ENCODE measurements around the gene FFAR4. TPM values are rescaled to one million over a fixed set of nuclear protein-coding genes. Genes with fewer than 3 reads are reported as not detected.

Gene FFAR4
- total and polyA plus RNA-seq, 4 donors = 0.06 to 0.30 (median 0.28) TPM

DNA sequence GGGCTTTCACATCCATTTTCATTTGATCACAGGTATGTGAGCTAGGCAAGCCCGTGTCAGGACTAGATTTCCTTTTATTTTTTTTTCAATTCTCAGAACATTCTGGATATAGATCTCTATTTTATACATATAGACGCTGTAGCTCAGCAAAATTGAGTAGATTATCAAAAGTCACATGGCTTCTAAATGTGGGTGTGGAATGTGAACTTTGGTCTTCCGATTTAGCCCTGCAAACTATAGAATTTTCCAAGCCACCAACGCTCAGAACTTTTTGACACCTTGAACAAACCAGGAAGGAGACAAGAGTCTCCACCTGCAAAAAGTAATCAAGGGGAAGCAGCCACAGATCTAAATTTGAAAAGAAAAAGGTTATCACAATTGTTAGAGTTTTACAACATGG lies 15.9 kb upstream of the FFAR4 start:
- Histone ChIP-seq H3K9me3 (ENCODE audit: control insufficient read depth, insufficient read depth, low read length) (no peaks in the 10 kb centered on the region), H3K4me3 (ENCODE audit: low read depth, low read length) (no peak overlapping the region), H3K4me1 (ENCODE audit: control insufficient read depth, insufficient read depth, low read length) (no peaks in the 10 kb centered on the region), H3K27me3 (ENCODE audit: control insufficient read depth, insufficient read depth, low read length) (no peaks in the 10 kb centered on the region), H3K27ac (ENCODE audit: low read depth, low read length) (no peak overlapping the region), H3K36me3 (ENCODE audit: control insufficient read depth, insufficient read depth, low read length) (no peaks in the 10 kb centered on the region)
- no peak for DNase-seq (ENCODE audit: low read depth in 4 of 6, low spot score in 6 of 6)
- WGBS (ENCODE audit: insufficient coverage) = 100% methylated on average over 1 of the region's 4 CpGs

DNA sequence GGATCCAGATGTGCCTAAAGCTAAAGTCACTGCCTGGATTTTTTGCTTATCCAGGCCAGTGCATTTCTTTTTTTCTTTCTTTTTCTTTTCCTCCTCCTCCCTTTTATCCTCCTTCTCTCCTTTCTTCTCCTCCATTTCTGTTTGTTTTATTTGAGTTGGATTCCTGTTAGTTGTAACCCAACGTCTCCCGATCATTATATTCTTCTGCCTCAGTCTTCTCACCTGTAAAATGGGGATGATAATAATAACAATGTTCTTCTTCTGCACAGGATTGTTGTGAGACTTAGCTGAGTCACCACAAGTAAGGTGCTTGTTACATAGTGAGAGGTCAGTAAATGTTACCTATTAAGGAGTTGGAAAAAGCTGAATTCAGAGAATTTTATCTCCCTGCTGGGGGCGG lies 13.7 kb upstream of the FFAR4 start:
- Histone ChIP-seq H3K27me3 (ENCODE audit: control insufficient read depth, insufficient read depth, low read length) (no peaks in the 10 kb centered on the region), H3K36me3 (ENCODE audit: control insufficient read depth, insufficient read depth, low read length) (no peaks in the 10 kb centered on the region), H3K4me3 (ENCODE audit: low read depth, low read length) (no peak overlapping the region), H3K27ac (ENCODE audit: low read depth, low read length) (no peak overlapping the region), H3K9me3 (ENCODE audit: control insufficient read depth, insufficient read depth, low read length) (no peaks in the 10 kb centered on the region), H3K4me1 (ENCODE audit: control insufficient read depth, insufficient read depth, low read length) (no peaks in the 10 kb centered on the region)
- WGBS (ENCODE audit: insufficient coverage) = no CpG with 5 or more reads among the region's 3 CpGs
- no peak for DNase-seq (ENCODE audit: low read depth in 4 of 6, low spot score in 6 of 6)

DNA sequence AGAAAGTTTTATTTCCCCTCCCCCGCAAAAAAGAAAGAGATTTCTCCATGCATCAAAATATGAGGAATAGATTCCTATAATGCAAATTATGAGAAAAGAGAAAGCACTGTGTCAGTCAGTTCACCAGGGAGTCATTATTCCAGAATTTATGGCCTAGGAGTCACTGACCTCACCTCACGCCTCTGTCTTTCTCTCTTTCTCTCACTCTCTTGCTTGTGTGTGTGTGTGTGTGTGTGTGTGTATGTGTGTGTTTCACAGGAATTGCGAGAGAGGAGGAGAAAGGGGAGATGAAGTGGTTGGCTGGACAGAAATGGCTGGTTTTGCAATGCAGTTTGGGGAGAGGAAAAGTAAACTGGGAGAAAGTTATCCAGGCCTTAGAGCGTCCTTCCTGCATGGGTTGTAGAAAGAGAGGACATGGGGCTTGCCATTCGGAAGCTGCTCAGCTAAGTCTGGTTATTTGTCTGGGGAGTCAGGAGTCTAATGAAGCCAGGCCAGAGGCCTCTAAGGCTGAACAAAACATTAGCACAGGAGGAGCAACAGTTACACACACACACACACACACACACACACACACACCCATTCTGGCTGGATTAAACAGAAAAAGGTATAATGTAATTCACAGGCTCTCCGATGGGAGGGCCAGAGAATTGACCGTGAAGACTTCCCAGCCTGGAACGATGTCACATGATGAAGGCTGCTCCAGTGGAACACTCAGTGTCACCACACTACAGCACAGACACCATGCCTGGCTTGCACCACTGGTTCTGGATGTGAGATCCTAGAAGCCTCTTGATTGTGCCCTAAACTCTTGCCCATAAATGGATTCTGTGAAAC lies 12.8 kb upstream of the FFAR4 start:
- no peak for DNase-seq (ENCODE audit: low read depth in 4 of 6, low spot score in 6 of 6)

DNA sequence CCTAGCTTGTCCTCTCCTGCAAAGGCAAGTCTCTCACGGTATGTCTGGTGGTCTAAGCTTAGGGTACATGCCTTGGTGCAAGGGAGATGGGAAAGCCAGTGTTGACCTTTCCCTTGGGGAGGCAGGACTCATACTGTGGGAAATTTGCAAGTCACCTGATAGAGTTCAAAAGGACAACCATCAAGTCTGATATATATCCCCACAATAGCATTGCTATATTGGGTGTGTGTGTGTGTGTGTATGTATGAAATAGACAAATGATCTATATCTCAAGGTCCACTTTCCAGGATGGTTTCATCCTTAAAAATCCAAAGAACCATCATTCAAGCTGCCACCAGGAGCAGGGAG lies 12.2 kb upstream of the FFAR4 start:
- 91% methylated on average over 1 of the region's 1 CpG for WGBS (ENCODE audit: insufficient coverage)
- no peak overlapping the region for H3K27ac ChIP-seq (ENCODE audit: low read depth, low read length)

More for the DNA sequence above, 12.8 kb upstream of the FFAR4 start:
- WGBS (ENCODE audit: insufficient coverage) = 73% methylated on average over 5 of the region's 8 CpGs
- no peaks in the 10 kb centered on the region for H3K9me3 ChIP-seq (ENCODE audit: control insufficient read depth, insufficient read depth, low read length)
- no peaks in the 10 kb centered on the region for H3K4me1 ChIP-seq (ENCODE audit: control insufficient read depth, insufficient read depth, low read length)
- H3K36me3 ChIP-seq (ENCODE audit: control insufficient read depth, insufficient read depth, low read length) = no peaks in the 10 kb centered on the region
- no peak overlapping the region for H3K27ac ChIP-seq (ENCODE audit: low read depth, low read length)
- H3K27me3 ChIP-seq (ENCODE audit: control insufficient read depth, insufficient read depth, low read length) = no peaks in the 10 kb centered on the region
- no peak overlapping the region for H3K4me3 ChIP-seq (ENCODE audit: low read depth, low read length)

DNA sequence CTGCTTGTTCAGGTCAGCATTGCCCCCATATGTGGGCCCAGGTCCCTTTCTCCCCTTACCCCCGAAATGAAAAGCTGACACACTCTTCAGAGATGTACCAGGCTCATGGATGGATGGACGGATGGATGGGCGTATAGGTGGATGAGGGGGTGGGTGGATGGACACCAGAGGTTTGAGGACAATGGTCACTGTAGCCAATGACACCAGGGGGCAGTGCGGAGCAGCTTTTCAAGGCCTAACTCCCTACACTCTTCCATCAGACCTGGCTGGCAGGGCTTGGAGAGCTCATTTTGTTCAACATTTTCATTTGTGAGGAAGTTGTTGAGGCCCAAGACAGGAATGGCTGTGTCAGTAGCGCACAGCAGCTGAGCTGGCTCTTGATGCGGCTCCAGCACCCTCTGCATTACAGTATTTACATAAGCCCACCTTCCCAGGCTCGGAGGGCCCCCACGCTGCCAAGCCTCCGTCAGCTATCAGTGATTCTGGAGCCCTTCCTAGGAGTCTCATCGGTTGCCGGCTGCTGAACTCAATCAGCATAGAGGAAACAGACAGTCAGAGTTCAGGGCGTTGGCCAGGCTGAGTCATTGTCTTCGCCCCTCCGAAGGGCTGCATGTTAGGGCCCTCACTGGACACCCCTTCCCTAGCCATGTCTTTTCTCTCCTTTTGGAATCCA lies 11.6 kb upstream of the FFAR4 start:
- H3K9me3 ChIP-seq (ENCODE audit: control insufficient read depth, insufficient read depth, low read length) = no peaks in the 10 kb centered on the region
- no peak overlapping the region for H3K27ac ChIP-seq (ENCODE audit: low read depth, low read length)
- no peaks in the 10 kb centered on the region for H3K4me1 ChIP-seq (ENCODE audit: control insufficient read depth, insufficient read depth, low read length)
- no peak overlapping the region for H3K4me3 ChIP-seq (ENCODE audit: low read depth, low read length)
- DNase-seq (ENCODE audit: low read depth in 4 of 6, low spot score in 6 of 6) = peak in 3 of 6 donors; percentile 26 to 71 (median 53)
- 57% methylated on average over 12 of the region's 14 CpGs for WGBS (ENCODE audit: insufficient coverage)
- no peaks in the 10 kb centered on the region for H3K36me3 ChIP-seq (ENCODE audit: control insufficient read depth, insufficient read depth, low read length)
- no peaks in the 10 kb centered on the region for H3K27me3 ChIP-seq (ENCODE audit: control insufficient read depth, insufficient read depth, low read length)

More for the DNA sequence above, 12.2 kb upstream of the FFAR4 start:
- Histone ChIP-seq H3K4me1 (ENCODE audit: control insufficient read depth, insufficient read depth, low read length) (no peaks in the 10 kb centered on the region), H3K4me3 (ENCODE audit: low read depth, low read length) (no peak overlapping the region), H3K36me3 (ENCODE audit: control insufficient read depth, insufficient read depth, low read length) (no peaks in the 10 kb centered on the region), H3K27me3 (ENCODE audit: control insufficient read depth, insufficient read depth, low read length) (no peaks in the 10 kb centered on the region), H3K9me3 (ENCODE audit: control insufficient read depth, insufficient read depth, low read length) (no peaks in the 10 kb centered on the region)
- DNase-seq (ENCODE audit: low read depth in 4 of 6, low spot score in 6 of 6) = no peak

DNA sequence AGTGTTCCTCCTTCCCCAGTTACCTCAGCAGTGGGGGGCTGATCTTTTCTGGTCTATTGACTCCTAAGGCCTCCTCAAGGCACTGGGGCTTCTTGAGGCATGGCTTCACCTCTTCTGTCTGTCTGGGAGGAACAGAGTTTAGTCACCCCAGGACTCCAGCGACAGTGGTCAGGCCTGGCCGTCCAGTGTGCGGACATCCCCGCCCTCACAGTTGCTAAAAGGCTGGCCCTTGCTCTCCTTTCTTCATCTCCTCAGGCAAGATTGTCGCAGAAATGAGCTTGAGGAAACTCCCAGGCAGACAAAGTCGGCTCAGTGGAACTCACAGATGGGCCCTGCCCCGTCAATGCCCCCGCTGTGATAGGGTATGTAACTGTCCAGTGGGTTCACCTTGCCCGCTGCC lies 7.0 kb upstream of the FFAR4 start:
- 87% methylated on average over 9 of the region's 9 CpGs for WGBS (ENCODE audit: insufficient coverage)
- Histone ChIP-seq H3K36me3 (ENCODE audit: control insufficient read depth, insufficient read depth, low read length) (no peaks in the 10 kb centered on the region), H3K4me1 (ENCODE audit: control insufficient read depth, insufficient read depth, low read length) (no peaks in the 10 kb centered on the region), H3K27me3 (ENCODE audit: control insufficient read depth, insufficient read depth, low read length) (no peaks in the 10 kb centered on the region), H3K4me3 (ENCODE audit: low read depth, low read length) (no peak overlapping the region), H3K9me3 (ENCODE audit: control insufficient read depth, insufficient read depth, low read length) (no peaks in the 10 kb centered on the region), H3K27ac (ENCODE audit: low read depth, low read length) (no peak overlapping the region)
- no peak for DNase-seq (ENCODE audit: low read depth in 4 of 6, low spot score in 6 of 6)

DNA sequence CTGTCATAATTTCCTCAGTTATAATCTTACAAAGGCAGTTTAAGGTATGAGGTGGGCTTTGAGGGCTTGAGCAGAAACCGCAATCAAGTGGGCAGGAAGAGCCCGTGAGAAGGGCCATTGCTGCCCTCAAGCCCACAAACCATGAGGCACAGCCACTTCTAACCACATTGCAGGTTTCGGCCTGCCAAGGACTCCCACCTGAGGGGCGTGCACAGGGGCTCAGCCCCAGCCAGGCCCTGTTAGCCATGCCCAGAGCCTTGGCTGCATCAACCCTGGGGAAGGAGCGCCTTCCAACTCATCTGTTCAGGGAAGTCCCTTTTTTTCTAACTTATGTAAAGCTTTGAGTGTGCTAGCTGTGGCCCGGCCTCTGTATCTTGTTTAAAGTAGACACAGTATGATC lies 5.9 kb upstream of the FFAR4 start:
- WGBS (ENCODE audit: insufficient coverage) = 92% methylated on average over 4 of the region's 6 CpGs
- peaks cover 3% of the 10 kb centered on the region for H3K27me3 ChIP-seq (ENCODE audit: control insufficient read depth, insufficient read depth, low read length)
- H3K36me3 ChIP-seq (ENCODE audit: control insufficient read depth, insufficient read depth, low read length) = no peaks in the 10 kb centered on the region
- no peaks in the 10 kb centered on the region for H3K4me1 ChIP-seq (ENCODE audit: control insufficient read depth, insufficient read depth, low read length)
- no peaks in the 10 kb centered on the region for H3K9me3 ChIP-seq (ENCODE audit: control insufficient read depth, insufficient read depth, low read length)
- no peak overlapping the region for H3K27ac ChIP-seq (ENCODE audit: low read depth, low read length)
- DNase-seq (ENCODE audit: low read depth in 4 of 6, low spot score in 6 of 6) = no peak
- H3K4me3 ChIP-seq (ENCODE audit: low read depth, low read length) = no peak overlapping the region

DNA sequence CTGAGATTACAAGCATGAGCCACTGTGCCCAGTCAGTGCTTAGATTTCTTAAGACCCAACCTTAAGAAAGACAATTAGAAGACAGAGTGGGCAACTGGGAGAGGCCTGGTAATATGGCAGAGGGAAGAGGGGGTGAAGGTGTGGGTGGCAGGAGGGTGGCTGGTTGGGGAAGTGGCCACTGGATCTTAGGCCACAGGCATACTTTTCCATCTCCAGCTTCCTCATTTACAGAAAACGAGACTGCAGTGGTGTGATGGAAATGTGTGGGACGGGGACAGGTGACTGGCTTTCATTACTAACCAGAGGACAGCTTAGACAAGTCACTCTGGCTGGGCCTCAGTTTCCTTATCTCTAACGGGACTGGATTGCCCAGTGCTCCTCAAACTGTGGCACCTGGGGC lies 1.0 kb upstream of the FFAR4 start:
- WGBS (ENCODE audit: insufficient coverage) = 56% methylated on average over 2 of the region's 3 CpGs
- Histone ChIP-seq H3K27me3 (ENCODE audit: control insufficient read depth, insufficient read depth, low read length) (peaks cover 40% of the 10 kb centered on the region), H3K4me3 (ENCODE audit: low read depth, low read length) (no peak overlapping the region)

DNA sequence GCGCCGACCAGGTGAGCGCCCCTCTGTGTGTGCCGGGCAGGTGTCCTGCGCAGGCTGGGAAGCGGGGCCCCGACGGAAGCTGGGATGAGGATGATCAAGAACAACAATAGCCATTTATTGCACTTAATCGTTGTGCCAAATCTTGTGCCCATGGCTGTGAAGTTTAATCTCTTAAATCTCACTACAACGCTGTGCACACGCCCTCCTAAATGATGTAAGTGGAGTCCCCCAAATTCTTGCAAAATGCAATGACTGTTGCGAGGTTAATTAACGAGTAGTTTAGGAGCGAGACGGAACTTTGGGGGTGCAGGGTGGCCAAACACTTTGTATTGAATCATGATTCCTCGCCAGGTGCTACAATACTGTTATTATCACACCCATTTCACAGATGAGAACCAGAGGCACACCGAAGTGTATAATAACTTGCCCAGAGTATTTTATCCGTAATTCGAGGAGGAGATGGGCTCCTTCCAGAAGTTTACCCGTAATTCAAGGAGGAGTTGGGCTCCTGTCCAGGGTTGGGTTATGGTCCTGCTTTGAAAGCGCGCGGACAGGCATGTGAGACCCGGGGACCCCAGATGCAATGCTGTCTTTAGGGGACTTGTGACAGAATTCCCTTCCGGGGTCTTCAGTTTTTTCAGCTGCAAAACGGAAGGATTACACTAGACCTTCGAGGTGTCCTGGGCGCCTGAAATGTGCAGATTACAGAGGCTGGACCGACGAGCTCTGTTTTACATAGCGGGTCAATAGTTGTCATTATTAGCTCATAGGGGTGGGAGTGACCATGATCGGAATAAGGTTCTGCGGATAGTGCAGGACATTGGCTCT lies 1.0 kb downstream of the FFAR4 start:
- peaks cover 13% of the 10 kb centered on the region for H3K4me1 ChIP-seq (ENCODE audit: control insufficient read depth, insufficient read depth, low read length)
- peaks cover 42% of the 10 kb centered on the region for H3K27me3 ChIP-seq (ENCODE audit: control insufficient read depth, insufficient read depth, low read length)
- no peak for DNase-seq (ENCODE audit: low read depth in 4 of 6, low spot score in 6 of 6)
- 14% methylated on average over 24 of the region's 33 CpGs for WGBS (ENCODE audit: insufficient coverage)
- no peaks in the 10 kb centered on the region for H3K9me3 ChIP-seq (ENCODE audit: control insufficient read depth, insufficient read depth, low read length)
- no peaks in the 10 kb centered on the region for H3K36me3 ChIP-seq (ENCODE audit: control insufficient read depth, insufficient read depth, low read length)
- no peak overlapping the region for H3K4me3 ChIP-seq (ENCODE audit: low read depth, low read length)
- no peak overlapping the region for H3K27ac ChIP-seq (ENCODE audit: low read depth, low read length)

More for the DNA sequence above, 1.0 kb upstream of the FFAR4 start:
- no peaks in the 10 kb centered on the region for H3K9me3 ChIP-seq (ENCODE audit: control insufficient read depth, insufficient read depth, low read length)
- H3K27ac ChIP-seq (ENCODE audit: low read depth, low read length) = no peak overlapping the region
- H3K36me3 ChIP-seq (ENCODE audit: control insufficient read depth, insufficient read depth, low read length) = no peaks in the 10 kb centered on the region
- peaks cover 13% of the 10 kb centered on the region for H3K4me1 ChIP-seq (ENCODE audit: control insufficient read depth, insufficient read depth, low read length)
- no peak for DNase-seq (ENCODE audit: low read depth in 4 of 6, low spot score in 6 of 6)
